GM12875 (cell line): ENCODE measurements around the gene LRP2BP.
"Not testable (repeated sequence)": the region's sequence is repeated elsewhere in the genome, so short reads cannot be mapped to it uniquely, and the experiment has no call there.

Experiments
- H3K4me3 ChIP-seq: one replicate; pipeline ENCODE4 v1.5.1; 2011; ENCODE audit warnings: low read depth, low read length, control low read depth
- TF ChIP-seq, protein P1 (sequence below): IDR thresholded peaks from 2 replicates; pipeline ENCODE4 v1.5.1; 2011; ENCODE audit warnings: low read depth, mild to moderate bottlenecking, control low read depth, inconsistent platforms, low read length, moderate library complexity, borderline replicate concordance; ENCODE audit not compliant: insufficient read depth

LRP2BP gene

DNA sequence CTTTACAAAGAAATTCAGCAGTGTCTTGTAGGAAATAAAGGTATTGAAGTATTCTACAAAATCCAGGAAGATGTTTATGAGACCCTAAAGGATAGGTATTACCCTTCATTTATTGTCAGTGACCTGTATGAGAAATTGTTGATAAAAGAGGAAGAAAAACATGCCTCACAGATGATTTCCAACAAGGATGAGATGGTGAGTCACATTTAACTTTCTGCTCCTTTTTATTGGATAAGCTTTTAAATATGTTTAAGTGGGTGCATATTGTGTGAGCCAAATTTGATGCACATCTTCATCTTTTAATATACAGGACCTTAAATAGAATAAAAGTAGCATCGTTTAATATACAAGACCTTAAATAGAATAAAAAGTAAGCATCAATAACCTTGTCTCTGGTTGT, 72.1 kb downstream of the LRP2BP start:
- TF ChIP-seq, protein P1, sequence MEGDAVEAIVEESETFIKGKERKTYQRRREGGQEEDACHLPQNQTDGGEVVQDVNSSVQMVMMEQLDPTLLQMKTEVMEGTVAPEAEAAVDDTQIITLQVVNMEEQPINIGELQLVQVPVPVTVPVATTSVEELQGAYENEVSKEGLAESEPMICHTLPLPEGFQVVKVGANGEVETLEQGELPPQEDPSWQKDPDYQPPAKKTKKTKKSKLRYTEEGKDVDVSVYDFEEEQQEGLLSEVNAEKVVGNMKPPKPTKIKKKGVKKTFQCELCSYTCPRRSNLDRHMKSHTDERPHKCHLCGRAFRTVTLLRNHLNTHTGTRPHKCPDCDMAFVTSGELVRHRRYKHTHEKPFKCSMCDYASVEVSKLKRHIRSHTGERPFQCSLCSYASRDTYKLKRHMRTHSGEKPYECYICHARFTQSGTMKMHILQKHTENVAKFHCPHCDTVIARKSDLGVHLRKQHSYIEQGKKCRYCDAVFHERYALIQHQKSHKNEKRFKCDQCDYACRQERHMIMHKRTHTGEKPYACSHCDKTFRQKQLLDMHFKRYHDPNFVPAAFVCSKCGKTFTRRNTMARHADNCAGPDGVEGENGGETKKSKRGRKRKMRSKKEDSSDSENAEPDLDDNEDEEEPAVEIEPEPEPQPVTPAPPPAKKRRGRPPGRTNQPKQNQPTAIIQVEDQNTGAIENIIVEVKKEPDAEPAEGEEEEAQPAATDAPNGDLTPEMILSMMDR, result no peak
- no peak overlapping the region for H3K4me3 ChIP-seq

DNA sequence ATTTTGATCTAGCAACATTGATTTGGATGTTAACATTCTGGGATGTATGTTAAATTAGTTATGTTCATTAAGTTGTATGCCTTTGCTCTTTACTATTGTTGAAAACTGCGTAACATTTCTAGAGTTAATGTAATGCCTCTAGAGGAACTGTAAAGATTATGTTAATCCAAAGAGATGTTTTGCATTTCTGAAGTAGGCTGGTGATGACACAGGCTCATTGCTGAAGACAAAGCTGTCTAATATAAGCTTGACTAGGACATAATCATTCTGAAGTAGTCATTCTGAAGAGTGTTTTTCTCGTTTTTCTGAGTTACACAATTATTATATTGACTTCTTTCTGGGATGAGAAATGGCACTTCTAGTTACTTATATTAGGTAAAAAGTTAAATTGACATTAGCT, 72.9 kb downstream of the LRP2BP start:
- H3K4me3 ChIP-seq, result no peak overlapping the region
- TF ChIP-seq, protein P1, result no peak

DNA sequence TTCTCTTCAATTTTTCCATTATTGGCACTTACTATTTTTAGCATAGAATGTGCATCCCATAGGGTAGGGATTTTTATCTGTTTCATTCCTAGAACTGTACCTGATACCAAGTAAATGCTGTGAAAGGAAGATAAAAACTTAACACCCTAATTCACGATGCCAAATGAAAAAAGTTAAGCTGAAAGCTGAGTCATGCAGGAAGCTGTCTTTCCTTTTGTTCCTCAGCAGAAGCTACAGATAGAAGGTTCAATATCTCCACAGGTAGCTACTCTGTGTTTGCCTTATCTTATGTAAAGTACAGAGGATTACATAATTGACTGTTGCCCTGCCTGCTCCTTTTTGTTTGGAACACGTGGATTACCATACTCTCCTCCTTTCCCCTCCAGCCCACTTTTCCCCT, 77.0 kb downstream of the LRP2BP start:
- TF ChIP-seq, protein P1, result no peak

GRCh38 chr4:185317880-185318279, 77.8 kb downstream of the LRP2BP start:
- TF ChIP-seq, protein P1, result no peak
- no peak overlapping the region for H3K4me3 ChIP-seq

More for the DNA sequence above, 77.0 kb downstream of the LRP2BP start:
- no peak overlapping the region for H3K4me3 ChIP-seq

GRCh38 chr4:185317462-185317861, 78.3 kb downstream of the LRP2BP start:
- H3K4me3 ChIP-seq, result not testable (repeated sequence)
